NCI-H524 (cell line): ENCODE results near the gene SNAI3.

ENCODE experiments used
- DNase-seq, 2 experiments: peaks; one replicate each; lab custom pipeline; 2025; lab: John Stamatoyannopoulos, UW

Gene SNAI3

GRCh38 chr16:88634141-88634993 lies 51.9 kb downstream of the SNAI3 start:
- no peak for DNase-seq

DNA sequence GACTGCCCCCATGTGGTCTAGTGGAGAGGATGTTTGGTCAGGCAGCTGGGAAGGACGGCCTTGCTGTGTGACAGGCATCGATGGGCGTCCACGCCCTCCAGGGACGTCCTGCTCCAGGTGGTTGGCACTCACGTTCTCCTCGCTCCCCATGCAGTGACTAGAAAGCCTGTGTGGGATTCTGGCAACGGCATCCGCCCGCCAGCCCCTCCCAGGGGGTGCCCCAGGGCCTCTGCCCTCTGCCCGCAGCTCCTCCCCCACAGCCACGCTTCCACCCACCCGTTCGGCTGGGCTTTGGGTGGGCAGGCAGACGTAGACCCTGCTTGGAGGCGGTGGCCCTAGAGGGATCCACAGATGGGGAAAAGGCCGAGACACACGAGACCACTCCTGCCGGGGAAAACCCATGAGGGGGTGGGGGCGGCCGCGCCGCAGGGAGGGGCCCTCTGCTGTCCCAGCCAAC lies 52.6 kb downstream of the SNAI3 start:
- DNase-seq, result peak in 1 of 2 experiments; percentile 22

DNA sequence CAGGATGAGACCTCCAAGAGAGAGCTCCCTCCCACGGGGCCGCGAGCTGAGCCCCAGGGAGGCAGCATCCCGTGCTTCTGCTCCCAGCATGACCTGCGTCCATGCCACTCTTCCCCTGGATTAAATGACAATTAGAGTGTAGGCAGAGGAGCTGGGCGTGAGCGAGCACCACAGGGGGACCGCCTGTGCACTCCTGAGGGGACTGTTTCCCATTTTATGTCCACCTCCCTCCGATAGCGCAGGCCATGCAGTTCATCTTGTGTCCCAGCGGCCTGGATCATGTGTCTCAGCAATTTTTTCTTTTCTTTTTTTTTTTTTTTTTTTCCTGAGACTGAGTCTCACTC lies 53.7 kb downstream of the SNAI3 start:
- DNase-seq, result no peak

DNA sequence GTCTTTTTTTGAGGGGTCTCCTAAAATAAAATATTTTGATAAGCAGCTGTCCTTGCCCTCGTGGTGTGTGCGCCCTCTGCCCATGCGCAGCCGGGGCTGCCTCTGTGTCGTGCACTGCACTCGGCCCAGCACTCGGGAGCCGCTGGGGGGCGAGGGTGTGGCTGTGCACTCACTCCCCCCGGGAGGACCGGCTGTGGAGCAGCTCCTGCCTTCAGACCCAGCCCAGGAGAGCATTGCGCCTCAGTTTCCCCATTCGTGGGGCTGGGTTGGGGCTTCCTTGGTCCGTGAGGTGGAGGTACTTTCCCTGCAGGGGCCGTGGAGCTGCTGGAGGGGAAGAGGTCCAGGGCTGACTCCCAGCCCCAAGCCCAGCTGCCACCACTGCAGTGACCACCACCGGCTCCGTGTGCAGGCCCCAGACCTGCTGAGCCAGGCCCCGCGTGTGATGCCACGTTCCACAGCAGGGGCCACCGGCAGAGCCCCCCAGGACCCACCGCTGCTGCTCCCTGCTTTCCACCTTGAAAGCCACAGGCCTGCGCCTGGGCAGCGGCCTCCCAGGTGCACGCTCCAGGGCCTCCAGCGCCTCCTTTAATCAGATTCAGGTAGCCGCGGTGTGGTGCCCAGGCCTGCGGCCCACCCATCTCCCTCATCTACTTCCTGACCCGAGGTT lies 54.3 kb downstream of the SNAI3 start:
- DNase-seq, result no peak

- no peak for DNase-seq
These were observed 54.9 kb downstream of the SNAI3 start for GRCh38 chr16:88631384-88631783.

DNA sequence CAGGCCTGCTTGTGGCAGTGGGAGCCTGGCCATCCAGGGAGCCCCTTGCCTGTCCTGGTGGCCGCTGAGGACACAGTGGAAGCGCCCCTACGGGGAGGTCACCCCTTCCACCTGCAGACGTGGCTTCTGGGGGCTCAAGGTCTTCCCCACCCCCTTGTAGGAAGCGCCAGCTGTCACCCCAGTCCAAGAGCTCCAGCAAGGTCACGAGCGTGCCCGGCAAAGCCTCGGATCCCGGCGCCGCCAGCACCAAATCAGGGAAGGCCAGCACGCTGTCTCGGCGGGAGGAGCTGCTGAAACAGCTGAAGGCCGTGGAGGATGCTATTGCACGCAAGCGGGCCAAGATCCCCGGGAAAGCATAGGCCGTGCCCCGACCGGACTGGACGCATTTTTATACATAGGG lies 55.4 kb downstream of the SNAI3 start:
- DNase-seq, result no peak

DNA sequence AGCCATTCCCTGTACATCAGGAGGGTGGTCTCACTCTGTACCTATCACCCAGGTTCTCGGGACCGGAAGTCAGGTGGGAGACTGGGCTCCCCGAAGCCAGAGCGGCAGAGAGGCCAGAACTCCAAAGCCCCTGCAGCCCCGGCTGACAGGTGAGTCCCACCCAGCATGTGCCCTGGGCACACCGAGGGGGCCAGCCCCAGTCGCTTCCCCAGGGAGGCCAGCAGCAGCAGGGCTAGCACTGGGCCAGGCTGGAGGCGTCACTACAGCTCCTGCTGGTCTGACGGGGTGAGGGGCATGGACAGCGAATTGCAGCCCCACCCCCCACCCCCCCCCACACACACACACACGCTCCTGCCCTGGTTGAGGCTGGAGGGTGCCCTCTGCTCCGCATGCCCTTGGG lies 55.9 kb downstream of the SNAI3 start:
- no peak for DNase-seq

GRCh38 chr16:88629835-88630234 lies 56.5 kb downstream of the SNAI3 start:
- DNase-seq, result no peak

DNA sequence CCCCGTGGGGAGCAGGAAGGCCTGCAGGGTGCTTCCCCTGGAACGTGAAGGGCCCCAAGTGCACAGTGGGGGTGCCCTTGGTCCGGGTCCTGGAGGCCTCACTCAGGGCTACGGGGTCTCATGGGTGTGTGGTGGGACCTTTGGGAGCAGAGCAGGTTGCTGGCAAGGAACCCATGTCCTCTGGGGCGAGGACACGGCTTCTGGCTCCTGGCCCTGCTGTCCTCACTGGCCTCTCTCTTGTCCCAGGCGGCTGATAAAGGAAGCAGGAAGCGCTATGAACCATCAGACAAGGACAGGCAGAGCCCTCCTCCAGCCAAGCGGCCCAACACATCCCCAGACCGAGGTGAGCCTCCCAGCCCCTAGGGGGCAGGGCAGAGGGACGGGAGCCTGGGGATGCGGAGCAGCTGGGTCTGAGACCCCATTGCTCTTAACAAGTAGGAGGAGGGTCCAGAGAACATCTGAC lies 57.8 kb downstream of the SNAI3 start:
- DNase-seq, result peak; percentile 26 to 68
